GM12878 (cell line): ENCODE measurements around the gene DLGAP3. TPM values are rescaled to one million over a fixed set of nuclear protein-coding genes. Genes with fewer than 3 reads are reported as not detected.

Experiments
- ATAC-seq: fragments of 200-7000 bp; cut with Tn5 transposase; 3 replicates; pipeline ENCODE4 v1.9.1; 2020; ENCODE audit warnings: mild to moderate bottlenecking, moderate library complexity
- BruUV-seq: library from RNA; stranded (reverse); fragments of 400-500 nt; replicated peaks from 2 replicates; lab custom pipeline; 2021; lab: Mats Ljungman, UMichigan
- CTCF ChIA-PET: fragments of 300-600 bp; sonication (Branson Sonifier 250); formaldehyde crosslinking; extraction: SDS; loops from one replicate; lab custom pipeline; 2021; ENCODE audit warnings: inconsistent platforms; lab: Yijun Ruan, JAX
- POLR2A ChIA-PET: fragments of 350-600 bp; formaldehyde crosslinking; extraction: SDS; loops from one replicate; lab custom pipeline; 2021; ENCODE audit warnings: inconsistent platforms; lab: Charles Lee
- RAD21 ChIA-PET: fragments of 300-600 bp; sonication (Branson Sonifier 250); formaldehyde crosslinking; loops from one replicate; lab custom pipeline; 2023; ENCODE audit warnings: antibody characterized with exemption; ENCODE audit not compliant: unreplicated experiment; lab: Charles Lee
- SMC1A ChIA-PET: fragments of 300-600 bp; sonication (Branson Sonifier 250); formaldehyde crosslinking; loops from one replicate; lab custom pipeline; 2023; ENCODE audit not compliant: unreplicated experiment, uncharacterized antibody; lab: Charles Lee
- DNase-seq: peaks from one replicate; pipeline ENCODE4 v3.0.0-alpha.2; 2011; ENCODE audit warnings: low read depth, low spot score
- FAIRE-seq: peaks from 3 replicates; lab custom pipeline; 2011; peaks lifted over from hg19 to GRCh38; lab: Jason Lieb, UNC
- H2AFZ ChIP-seq: 2 replicates; pipeline ENCODE4 v1.6.0; 2011; ENCODE audit warnings: low read depth, low read length, control low read depth; ENCODE audit not compliant: control insufficient read depth
- H3K27ac ChIP-seq: 2 replicates; pipeline ENCODE4 v1.5.1; 2011; ENCODE audit warnings: control low read depth; ENCODE audit not compliant: control insufficient read depth, insufficient read depth
- H3K27me3 ChIP-seq, 2 experiments: replicated peaks in 1 of 2; 2 replicates each; pipeline versions ENCODE4 v1.6.0 to v1.6.1; 2011; ENCODE audit warnings: low read length in 1 of 2; ENCODE audit not compliant: control insufficient read depth in 2 of 2, insufficient read depth in 2 of 2
- H3K36me3 ChIP-seq, 2 experiments: 2 replicates each; pipeline ENCODE4 v1.5.1; 2011; ENCODE audit warnings: low read length in 1 of 2; ENCODE audit not compliant: control insufficient read depth in 2 of 2, insufficient read depth in 2 of 2
- H3K4me1 ChIP-seq: 2 replicates; pipeline ENCODE4 v1.6.1; 2011; ENCODE audit warnings: mild to moderate bottlenecking, low read length, moderate library complexity, mixed read lengths; ENCODE audit not compliant: control insufficient read depth, insufficient read depth
- H3K4me2 ChIP-seq: 2 replicates; pipeline ENCODE4 v1.6.0; 2011; ENCODE audit warnings: control low read depth; ENCODE audit not compliant: control insufficient read depth, insufficient read depth
- H3K4me3 ChIP-seq: fragments of 200-600 bp; sonication (generic); 2 replicates; pipeline ENCODE4 v1.5.1; 2016
- H3K79me2 ChIP-seq: 2 replicates; pipeline ENCODE4 v1.6.0; 2011; ENCODE audit warnings: low read length; ENCODE audit not compliant: control insufficient read depth, insufficient read depth
- H3K9ac ChIP-seq: 2 replicates; pipeline ENCODE4 v1.8.0; 2011; ENCODE audit warnings: low read length, control low read depth, mixed read lengths; ENCODE audit not compliant: control insufficient read depth, insufficient read depth
- H3K9me3 ChIP-seq: replicated peaks from 3 replicates; pipeline ENCODE4 v1.5.1; 2011; ENCODE audit warnings: mild to moderate bottlenecking, low read length; ENCODE audit not compliant: control insufficient read depth, insufficient read depth
- H4K20me1 ChIP-seq: 2 replicates; pipeline ENCODE4 v1.6.0; 2011; ENCODE audit not compliant: control insufficient read depth, insufficient read depth
- CREM ChIP-seq: IDR thresholded peaks from 2 replicates; pipeline ENCODE4 v1.6.1; 2014; ENCODE audit warnings: antibody characterized with exemption, low read depth
- CUX1 ChIP-seq: IDR thresholded peaks from 2 replicates; pipeline ENCODE4 v1.6.1; 2012; ENCODE audit warnings: improper control_type of control experiment, low read depth, low read length; ENCODE audit not compliant: insufficient replicate concordance
- E2F8 ChIP-seq: fragments of 450-650 bp; IDR thresholded peaks from 2 replicates; pipeline ENCODE4 v1.6.1; 2018; ENCODE audit warnings: mild to moderate bottlenecking, low read depth, moderate library complexity; ENCODE audit not compliant: partially characterized antibody
- GATAD2B ChIP-seq: fragments of 450-650 bp; conservative IDR thresholded peaks from 2 replicates; pipeline ENCODE4 v1.6.1; 2017; ENCODE audit warnings: low read depth, mild to moderate bottlenecking, moderate library complexity
- JUND ChIP-seq: IDR thresholded peaks from 2 replicates; pipeline ENCODE4 v1.6.1; 2012; ENCODE audit warnings: low read depth, mild to moderate bottlenecking, low read length, improper control_type of control experiment, moderate library complexity
- MEF2B ChIP-seq: fragments of 450-650 bp; IDR thresholded peaks from 2 replicates; pipeline ENCODE4 v1.6.1; 2018; ENCODE audit warnings: mild to moderate bottlenecking, moderate library complexity; ENCODE audit not compliant: partially characterized antibody, poor library complexity, severe bottlenecking
- ZNF592 ChIP-seq: fragments of 450-650 bp; IDR thresholded peaks from 2 replicates; pipeline ENCODE4 v1.6.1; 2017; ENCODE audit warnings: mild to moderate bottlenecking, moderate library complexity
- WGBS: methylation state at CpG from one replicate; pipeline ENCODE4 v1.1.6; 2016; ENCODE audit warnings: low lambda C conversion rate; ENCODE audit not compliant: insufficient replicate concordance, insufficient coverage; ENCODE audit errors: missing lambda C conversion rate; 5-methylcytosine and 5-hydroxymethylcytosine counted together
- in situ Hi-C: fragments of 300-500 bp; cut with MboI; formaldehyde crosslinking; loops from 9 replicates; pipeline ENCODE4 v1.14.3; 2018; ENCODE audit warnings: mixed read lengths
- intact Hi-C: fragments of 100-400 bp; cut with micrococcal nuclease; formaldehyde crosslinking; loops from one replicate; pipeline ENCODE4 v1.14.2; 2022; ENCODE audit not compliant: unreplicated experiment
- polyA plus RNA-seq, 11 experiments: library from polyadenylated mRNA; depleted of rRNA in 4 of 11; unstranded in 6 of 11; stranded (reverse) in 5 of 11; fragments of >200 nt; fragmentation: Nextera tagmentation in 4 of 11; fragmentation: Illumina TruSeq in 1 of 11; extraction: Ambion mirVana in 4 of 11; extraction: Trizol in 1 of 11; gene quantifications; 1 replicate in 1 of 11; 2 replicates in 10 of 11; pipeline versions ENCODE4 v1.2.1 to v1.2.3, GENCODE V29; 2011 to 2016; ENCODE audit warnings: inconsistent platforms in 2 of 11, missing spikeins in 2 of 11, low read depth in 1 of 11
- total RNA-seq, 4 experiments: library from RNA; depleted of rRNA in 3 of 4; stranded (reverse); fragments of >200 nt in 3 of 4; fragmentation: Illumina TruSeq in 1 of 4; extraction: Trizol in 1 of 4; gene quantifications; 2 replicates each; pipeline versions ENCODE4 v1.2.1 to v1.2.3, GENCODE V29; 2013 to 2021
- TF ChIP-seq, protein P1 (sequence below): fragments of 450-650 bp; IDR thresholded peaks from 2 replicates; pipeline ENCODE4 v1.6.1; 2017; ENCODE audit warnings: low read depth, mild to moderate bottlenecking, moderate library complexity

DLGAP3 gene
- total and polyA plus RNA-seq, 10 of the 15 experiments (the other 5 are each of a cell fraction or from before 2014, with no cell fraction given) = 0.03 to 0.15 (median 0.08) TPM; not detected in 4

- Histone ChIP-seq H3K4me2 (peak overlapping the region; percentile 94), H3K36me3 (no peaks in the 10 kb centered on the region), H2AFZ (peak overlapping the region; percentile 93), H3K4me1 (peaks cover 4% of the 10 kb centered on the region; the same call in 1 of the 2 replicates), H3K4me3 (peak overlapping the region; percentile 61), H3K27me3 (peaks cover 0 to 2% of the 10 kb centered on the region in 2 experiments; a peak in 1 of 4 replicates), H3K79me2 (no peaks in the 10 kb centered on the region), H4K20me1 (no peaks in the 10 kb centered on the region), H3K9me3 (no peaks in the 10 kb centered on the region), H3K9ac (peak overlapping the region; percentile 87; the same call in 1 of the 2 replicates), H3K27ac (no peak overlapping the region)
- SMC1A ChIA-PET = interaction anchor here (2.4 kb wide), 1 partner anchor 14 kb away, joined by 9 read pairs; no protein-coding TSS in a partner anchor
- 0% methylated on average over 9 of the region's 9 CpGs for WGBS
- in situ Hi-C loops (no loop called here), intact Hi-C loops (loop anchor here (1.0 kb wide), 1 partner anchor 80 kb away; no protein-coding TSS in a partner anchor)
- FAIRE-seq (no peak), DNase-seq (no peak), ATAC-seq (no peak; the same call in 2 of the 3 replicates)
- POLR2A ChIA-PET = interaction anchor here (1.0 to 1.4 kb wide), 4 partner anchors 9 to 163 kb away, joined by 3 to 5 read pairs (median 4); no protein-coding TSS in a partner anchor
- RAD21 ChIA-PET = interaction anchor here (0.7 to 1.4 kb wide), 3 partner anchors 14 to 326 kb away, joined by 3 to 9 read pairs (median 3); partner anchors contain the start of gene SFPQ
- BruUV-seq = no TSS peak
- CTCF ChIA-PET = interaction anchor here (0.6 to 3.7 kb wide), 15 partner anchors 9 to 455 kb away, joined by 3 to 58 read pairs (median 4); partner anchors contain the start of genes SFPQ and TMEM35B
- TF ChIP-seq E2F8 = no peak
- TF ChIP-seq ZNF592 = no peak
- no peak for TF ChIP-seq GATAD2B
- no peak for TF ChIP-seq CREM
- TF ChIP-seq JUND = no peak
- TF ChIP-seq MEF2B = no peak
- TF ChIP-seq, protein P1, sequence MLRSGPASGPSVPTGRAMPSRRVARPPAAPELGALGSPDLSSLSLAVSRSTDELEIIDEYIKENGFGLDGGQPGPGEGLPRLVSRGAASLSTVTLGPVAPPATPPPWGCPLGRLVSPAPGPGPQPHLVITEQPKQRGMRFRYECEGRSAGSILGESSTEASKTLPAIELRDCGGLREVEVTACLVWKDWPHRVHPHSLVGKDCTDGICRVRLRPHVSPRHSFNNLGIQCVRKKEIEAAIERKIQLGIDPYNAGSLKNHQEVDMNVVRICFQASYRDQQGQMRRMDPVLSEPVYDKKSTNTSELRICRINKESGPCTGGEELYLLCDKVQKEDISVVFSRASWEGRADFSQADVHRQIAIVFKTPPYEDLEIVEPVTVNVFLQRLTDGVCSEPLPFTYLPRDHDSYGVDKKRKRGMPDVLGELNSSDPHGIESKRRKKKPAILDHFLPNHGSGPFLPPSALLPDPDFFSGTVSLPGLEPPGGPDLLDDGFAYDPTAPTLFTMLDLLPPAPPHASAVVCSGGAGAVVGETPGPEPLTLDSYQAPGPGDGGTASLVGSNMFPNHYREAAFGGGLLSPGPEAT = no peak; the same call in 1 of the 2 replicates
- TF ChIP-seq CUX1 = no peak
Observed at GRCh38 chr1:34866762-34867109, 62.7 kb downstream of the DLGAP3 start.
